Measurements from ENCODE around the gene LMCD1.

The LMCD1 gene

DNA sequence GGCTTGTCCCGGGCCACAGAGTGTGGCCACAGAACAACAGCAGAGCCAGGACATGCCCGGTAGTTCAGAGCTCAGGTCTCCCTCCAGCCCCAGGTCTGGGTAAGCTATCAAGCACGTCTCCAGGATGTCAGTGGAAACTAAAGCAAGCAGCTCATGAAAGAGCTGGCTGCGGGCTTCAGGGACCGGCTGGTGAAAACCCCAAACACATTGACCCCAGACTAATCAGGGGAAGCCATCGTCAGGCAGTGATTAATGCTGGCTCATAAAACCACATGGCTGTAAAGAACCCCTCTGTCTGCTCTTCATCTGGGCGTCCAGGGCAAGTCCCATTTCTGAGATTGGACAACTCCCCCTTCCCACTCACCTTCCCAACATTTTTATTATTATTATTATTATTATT is 37.8 kb downstream of the LMCD1 start:
- no peak for DNase-seq

DNA sequence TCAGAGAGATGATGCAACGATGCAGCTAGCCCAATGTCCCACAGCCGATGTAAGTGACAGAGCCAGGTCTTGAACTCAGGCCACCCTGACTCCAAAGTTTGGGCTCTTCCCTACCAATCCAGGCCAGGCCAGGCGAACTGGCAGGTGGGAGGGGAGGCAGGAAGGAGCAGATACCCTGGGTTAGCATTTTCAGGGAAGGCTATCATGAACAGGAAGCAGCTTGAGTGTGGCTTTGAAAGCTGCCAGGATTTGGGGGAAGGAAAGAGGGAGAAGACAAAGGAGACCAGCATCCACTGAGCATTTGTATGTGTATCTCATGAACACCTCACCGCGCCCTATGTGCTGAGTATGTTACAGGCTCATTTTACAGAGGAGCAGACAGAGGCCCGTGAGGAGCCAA is 38.8 kb downstream of the LMCD1 start:
- no peak for DNase-seq

DNA sequence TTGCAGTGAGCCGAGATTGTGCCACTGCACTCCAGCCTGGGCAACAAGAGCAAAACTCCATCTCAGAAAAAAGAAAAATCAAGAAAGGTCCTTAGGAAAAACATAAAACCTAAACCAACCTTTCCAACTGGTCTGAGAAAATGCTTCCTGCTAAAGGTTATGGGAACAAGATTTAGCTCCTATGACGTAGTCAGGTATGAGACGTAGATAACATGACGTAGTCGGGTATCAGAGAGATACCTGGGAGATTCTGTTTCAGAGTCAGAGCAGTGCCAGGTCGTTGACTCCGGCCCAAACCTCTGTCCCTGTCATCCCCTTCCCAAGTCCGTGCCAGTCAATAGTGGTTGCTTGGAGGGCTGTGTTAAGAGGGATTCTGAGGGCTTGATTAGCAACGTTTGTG is 39.9 kb downstream of the LMCD1 start:
- no peak for DNase-seq

DNA sequence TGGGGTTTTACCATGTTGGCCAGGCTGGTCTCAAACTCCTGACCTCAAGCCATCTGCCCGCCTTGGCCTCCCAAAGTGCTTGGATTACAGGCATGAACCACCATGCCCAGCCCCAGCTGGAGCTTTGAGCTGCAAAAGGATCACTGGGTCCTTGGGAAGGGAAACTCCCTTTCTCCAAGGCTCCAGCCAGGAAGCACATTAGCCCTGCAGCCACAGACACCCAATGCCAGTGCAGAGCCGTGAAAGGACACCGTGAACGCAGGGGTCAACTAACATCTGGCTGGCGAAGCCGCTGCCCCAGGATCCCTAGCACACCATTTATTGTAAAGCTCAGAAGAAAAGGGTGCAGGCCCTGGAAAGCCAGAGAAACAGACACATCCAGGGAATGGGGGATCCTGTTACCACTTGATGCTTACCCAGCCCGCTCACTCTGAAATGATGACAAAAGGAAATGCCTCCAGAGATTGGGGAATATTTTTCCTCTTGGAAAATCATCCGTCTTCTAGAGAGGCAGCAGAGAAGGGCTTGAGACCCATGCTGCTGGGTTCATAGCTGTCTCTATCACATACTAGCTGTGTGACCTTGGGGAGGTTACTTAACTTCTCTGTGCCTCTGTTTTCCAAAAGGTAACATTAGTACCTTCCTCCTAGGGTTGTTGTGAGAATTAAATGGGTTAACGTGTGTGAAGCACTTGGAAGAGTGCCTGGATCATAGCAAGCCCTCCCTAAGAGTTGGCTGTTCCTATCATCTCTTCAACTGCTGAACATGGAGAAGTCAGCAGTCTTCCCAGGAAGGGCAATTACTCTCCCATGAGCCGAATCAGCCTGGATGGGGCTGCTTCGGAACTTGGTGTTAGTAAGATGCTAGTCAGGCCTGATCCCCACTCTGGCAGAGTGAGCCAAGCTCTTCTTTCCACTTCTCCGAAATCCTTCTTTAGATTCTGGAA is 40.8 kb downstream of the LMCD1 start:
- DNase-seq = no peak

DNA sequence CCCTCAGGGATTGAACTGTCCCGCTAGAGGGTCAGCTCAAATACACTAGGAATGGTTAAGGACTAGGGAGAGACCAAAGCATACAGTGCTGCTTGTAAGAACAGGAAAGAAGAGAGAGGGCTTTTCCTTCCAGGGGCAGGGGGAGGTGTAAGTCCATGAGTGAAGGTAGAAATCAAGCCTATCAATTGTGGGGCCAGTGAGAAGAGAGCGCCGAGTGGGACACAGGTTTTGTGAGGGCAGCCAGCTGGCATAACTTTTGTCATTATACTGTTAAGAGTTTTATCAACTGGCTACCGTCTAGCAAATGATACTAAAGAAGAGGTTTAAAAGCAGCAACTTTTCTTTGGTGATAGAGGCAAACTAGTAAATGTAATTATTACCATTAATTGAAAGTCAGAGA is 45.0 kb downstream of the LMCD1 start:
- DNase-seq = no peak

DNA sequence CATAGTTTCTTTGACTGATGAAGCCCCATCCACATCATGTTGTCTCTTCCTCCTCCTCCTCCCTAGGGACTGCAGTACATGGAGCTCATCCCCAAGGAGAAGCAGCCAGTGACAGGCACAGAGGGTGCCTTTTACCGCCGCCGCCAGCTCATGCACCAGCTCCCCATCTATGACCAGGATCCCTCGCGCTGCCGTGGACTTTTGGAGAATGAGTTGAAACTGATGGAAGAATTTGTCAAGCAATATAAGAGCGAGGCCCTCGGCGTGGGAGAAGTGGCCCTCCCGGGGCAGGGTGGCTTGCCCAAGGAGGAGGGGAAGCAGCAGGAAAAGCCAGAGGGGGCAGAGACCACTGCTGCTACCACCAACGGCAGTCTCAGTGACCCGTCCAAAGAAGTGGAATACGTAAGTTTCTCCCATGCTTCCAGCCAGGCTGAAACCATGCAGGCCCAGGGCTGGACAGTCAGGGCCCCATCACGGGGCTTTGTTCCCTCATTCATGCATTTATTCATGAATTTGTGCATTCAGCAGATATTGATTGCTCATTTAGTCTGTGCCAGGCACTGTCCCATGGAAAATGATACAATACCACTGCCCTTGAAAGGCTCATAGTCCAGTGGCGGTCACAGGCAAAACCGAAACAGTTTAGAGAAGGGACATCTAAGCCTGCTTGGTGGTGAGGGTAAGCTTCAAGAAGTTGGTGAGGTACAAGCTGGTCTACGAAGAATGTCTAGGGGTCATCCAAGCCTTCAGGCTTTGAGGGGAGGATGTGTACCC is 47.1 kb downstream of the LMCD1 start:
- DNase-seq = no peak

DNA sequence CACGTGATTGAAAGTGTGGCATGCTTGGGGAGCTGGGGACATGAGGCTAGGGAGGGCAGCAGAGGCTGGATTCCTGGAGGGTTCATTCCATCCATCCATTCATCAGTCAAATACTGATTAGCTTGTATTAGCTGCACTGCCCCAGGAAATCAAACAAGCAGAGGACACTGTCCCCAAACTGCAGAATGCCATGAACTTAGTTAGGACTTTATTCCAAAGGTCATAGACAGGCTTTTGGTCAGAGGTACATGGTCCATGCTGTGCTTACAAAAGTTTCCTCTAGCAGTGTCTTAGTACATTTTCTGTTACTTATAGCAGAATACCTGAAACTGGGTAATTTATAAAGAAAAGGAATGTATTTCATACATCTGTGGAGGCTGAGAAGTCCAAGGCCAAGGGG is 47.7 kb downstream of the LMCD1 start:
- no peak for DNase-seq

DNA sequence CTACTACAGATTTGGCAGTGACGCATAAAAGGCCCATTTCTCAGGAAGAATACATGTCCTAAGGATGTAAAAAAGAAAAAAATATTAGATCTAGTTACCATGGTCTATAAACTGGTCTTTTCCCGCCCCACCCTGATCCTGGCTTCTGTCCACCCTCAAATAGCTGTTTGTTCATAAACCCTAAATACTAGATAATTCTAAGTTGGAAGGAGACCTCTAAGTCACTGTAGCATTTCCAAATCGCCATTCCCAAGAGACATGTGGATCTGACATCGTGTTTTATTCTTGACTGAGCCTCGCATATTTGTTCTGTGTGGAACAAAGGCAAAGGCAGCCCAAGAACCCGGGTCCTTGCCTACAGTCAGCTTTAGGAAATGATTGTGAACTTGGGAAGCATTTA is 49.0 kb downstream of the LMCD1 start:
- DNase-seq = no peak

DNA sequence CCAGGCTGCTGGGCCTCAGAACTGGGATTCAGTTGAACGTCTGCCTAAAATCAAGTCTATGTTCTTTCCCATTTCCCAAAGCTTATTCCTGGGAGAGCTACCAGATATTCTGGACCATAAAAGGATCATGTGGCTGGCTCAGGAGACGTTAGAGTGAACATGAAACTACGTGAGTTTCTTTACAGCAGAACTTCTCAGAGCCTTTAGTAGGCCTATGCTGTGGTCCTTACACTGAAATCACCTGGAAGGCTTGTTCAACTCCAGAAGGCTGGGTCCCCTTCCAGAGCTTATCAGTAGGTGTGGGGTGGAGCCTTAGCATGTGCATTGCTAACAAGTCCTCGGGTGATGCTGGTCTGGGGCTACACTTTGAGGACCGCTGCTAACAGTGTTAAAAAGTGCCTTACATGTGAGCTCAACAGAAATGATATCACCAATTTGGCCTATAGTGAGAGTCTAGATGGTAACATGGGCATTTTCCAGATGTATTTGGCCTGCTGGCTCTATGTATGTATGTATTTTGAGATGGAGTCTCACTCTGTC is 50.7 kb downstream of the LMCD1 start:
- DNase-seq = no peak

DNA sequence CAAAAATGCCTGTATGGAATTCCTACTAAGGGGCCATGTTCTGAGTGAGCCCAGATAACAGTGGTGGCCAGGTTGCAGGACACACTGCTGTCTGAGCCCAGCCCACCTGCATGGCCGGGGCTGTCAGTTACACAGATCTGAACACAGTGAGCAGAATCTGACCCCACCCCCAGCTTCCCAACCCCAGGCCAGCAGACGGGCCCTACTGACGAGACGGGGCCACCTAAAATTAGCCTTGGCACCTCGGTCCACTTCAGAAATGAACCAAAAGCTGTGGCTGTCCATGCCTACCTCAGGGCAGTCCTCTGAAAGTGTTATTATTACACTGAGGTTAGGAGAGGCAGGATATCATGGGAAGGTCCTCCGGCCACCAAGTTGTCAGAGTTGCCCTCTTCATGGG is 51.8 kb downstream of the LMCD1 start:
- DNase-seq = no peak

DNA sequence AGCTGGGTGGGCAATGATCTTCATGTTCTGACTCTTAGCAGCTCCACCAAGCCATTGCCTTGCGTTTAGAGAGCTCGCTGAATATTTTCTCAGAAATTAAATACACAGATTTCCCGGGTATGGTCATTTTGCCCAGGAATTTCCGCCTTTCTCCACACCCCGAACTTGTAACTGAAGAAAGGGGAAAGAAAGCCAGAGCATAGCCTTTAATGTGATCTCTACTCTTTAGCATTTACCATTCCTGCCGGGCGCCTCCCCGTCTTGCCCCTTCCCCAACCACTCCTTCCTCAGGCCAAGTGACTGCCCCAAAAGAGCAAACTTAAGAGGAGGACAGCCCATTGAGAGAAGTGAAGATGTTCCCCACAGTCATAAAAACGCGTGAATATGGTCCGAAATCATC is 53.1 kb downstream of the LMCD1 start:
- DNase-seq = no peak

DNA sequence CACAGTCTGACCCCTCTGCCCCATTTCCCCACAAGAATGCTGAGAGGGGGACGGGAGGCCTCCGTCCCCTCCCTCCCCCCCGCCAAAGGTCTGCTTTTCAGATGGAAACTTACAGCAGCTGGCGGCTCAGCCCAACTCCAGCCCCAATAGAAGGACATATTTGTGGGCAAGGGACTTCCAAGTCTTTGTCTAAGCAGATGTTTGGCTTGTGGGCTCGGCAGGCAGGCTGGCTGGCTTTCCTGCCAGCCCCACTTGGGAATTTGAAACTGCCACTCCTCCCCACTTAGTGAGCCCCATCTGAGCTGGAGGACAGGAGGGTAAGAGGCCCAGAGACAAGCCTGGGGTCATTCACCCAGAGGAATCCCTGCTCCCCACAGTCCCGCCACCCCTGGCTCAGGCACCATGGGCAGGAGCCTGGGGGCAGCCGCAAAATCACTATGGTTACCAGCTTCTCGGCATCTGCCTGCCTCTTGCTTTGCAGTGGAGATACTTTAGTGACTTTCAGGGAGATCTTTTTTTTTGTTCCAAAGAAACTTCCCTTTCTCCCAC is 53.6 kb downstream of the LMCD1 start:
- DNase-seq = no peak

DNA sequence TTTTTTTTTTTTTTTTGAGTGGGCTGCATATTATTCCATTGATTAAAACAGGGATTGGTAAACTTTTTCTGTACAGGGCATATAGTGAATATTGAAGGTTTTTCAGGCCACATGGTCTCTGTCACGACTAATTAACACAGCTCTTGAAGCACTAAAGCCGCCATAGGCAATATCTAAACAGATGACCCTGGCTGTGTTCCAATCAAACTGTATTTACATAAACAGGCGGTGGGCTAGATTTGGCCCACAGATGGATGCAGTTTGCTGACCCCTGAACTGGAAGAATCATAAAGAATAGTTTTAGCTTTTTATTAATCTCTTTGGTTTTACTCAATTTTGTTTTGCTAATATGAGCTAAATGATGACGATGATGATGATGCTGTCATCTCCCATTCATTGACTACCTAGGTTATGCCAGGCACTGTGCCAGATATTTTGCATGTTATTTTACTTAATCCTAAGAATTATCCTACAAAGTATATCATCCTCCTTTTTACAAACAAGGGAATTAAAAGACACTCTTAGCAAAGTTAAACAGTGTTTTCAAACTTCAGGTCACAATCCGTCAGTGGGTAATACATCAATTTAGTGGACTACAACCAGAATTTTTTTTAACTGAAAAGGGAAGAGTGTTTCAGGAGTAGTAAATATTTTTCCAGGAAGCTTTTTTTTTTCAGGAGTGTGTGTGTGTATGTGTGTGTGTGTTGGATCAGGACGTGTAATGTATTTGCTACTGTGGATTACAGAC is 54.3 kb downstream of the LMCD1 start:
- no peak for DNase-seq

DNA sequence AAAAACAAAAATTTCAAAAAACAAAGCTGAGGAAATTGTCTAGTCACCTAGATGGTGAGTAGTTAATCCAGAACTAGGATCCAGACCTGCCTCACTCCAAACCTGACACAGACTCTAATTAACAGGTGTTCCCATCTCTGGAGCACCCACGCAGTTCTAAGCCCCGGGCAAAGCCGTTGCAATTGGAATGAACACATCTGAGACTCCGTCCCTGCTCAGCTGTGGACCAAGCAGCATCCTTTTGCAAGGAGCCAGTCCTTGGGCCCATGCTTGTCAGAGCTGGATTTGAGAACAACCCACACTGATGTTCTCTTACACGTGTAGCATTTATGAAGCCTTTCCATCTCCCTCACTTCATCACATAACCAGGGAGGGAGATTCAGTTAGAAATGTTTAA is 54.8 kb downstream of the LMCD1 start:
- no peak for DNase-seq

DNA sequence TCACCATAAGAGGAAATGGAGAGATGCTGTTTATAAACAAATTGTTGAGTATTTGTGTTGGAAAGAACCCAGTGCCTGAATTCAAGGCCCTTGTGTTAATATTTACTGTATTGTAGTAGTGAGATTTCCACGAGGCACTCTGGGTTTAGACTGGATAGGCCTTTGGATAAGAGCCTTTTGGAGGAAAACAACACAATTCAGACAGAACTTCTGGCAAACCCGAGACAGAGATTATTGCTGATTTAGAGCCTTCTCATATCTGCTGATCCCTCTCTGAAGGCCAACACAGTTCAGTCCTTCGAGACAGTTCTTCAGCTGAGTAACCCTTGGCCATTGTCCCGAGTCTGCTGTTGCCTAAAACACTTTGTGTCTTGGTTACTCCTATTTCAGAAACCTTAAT is 55.7 kb downstream of the LMCD1 start:
- no peak for DNase-seq

DNA sequence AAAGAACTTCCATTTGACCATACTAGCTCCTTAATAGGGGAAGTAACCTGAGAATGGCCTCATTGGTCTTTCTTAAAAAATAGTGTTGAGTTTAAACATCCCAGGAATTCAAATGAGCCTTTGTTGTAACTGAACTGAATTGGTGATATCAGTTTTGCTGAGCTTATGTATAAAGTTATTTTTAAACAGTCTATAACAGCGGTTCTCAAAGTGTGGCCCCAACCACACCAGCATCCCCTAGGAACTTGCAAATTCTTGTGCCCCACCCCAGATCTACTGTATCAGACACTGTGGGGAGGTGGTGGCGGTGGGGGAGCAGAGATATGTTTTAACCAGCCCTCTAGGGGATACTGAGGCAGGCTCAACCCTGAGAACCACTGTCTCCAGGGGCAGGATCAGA is 57.0 kb downstream of the LMCD1 start:
- no peak for DNase-seq

DNA sequence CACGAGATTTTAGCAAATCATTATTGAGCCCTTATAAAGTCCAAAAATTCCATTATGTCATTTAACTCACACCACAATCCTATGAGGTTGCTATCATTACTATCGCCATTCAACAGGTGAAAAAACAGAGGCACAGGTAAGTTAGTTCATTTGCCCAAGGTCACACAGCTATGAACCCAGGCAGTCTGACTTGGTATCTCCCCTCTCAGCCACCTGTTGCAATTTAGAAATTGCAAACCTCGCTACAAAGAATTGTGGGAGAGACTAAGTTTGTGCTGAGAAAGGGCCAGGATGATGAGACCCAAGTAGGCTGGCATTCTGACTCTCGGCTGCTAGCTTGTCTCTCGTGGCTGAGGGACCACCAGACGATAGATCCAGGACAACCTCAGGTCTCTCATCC is 57.7 kb downstream of the LMCD1 start:
- DNase-seq = no peak

DNA sequence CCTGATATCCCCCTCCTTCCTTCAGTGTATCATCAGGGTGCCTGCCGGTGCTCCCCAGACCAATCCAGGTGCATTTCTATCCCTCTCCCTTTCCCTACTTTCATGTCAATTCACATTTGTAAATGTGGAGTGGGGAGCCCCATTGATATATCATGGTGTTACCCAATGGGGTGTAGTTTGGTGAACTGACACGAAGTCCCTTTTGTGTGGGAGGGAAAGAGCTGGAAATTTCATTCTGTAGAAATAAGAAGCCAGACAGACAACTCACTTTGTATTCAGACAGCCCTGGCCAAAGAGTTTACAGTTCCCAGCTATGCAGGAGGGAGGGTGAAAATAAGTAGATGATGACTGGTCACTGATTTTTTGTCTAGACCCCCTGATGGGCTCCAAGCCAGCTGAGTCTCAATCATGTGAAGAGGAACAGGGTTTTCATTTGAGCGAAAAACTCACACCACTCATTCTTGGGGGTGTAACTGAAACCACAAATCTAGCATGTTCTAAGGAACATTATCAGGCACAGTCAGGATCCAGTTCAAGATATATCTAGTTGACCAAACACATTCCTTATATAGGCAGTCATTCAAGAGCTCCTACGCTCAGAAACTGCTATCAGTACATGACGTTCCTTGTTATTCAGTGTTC is 58.9 kb downstream of the LMCD1 start:
- no peak for DNase-seq

DNA sequence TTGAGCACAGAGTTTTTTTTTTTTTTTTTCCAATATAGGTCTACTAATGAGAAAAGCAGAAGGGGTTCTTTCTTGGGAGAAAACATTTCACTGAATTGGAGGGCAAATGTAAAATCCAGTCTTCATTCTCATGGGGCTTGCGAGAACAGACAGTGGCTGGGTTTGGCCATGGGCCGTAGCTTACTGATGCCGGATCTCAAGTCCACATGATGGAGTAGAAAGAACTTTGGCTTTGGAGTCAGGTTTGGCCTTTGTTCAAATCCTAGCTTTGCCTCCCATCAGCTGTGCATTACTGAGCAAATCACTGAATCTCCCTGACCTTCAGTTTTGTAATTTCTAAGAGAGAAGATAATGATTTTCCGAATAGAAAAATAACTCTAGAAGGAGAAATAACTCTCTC is 59.7 kb downstream of the LMCD1 start:
- DNase-seq = no peak

DNA sequence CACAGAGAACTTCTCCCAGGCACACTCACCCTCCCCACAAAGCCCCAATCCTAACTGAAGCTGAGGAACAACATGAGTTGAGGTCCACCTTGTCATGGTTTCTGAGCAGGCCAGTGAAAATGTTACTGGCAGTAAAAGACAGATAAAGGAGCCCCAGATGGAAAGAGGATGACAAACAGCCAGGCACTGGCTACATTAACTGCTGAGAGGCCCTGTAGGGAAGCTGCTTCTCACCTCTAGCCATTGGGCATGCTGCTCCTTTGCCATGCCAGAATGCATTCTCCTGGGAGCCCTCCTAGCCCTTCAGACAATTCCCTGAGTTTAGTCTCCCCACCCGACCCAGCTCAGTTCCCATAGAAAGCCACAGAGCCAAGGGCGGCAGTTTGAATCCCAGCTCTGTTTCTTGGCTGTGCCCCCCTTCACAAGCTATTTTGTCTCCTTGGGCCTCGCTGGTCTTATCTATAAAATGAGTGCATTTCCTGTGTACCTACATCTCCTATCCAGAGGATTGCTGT is 60.5 kb downstream of the LMCD1 start:
- no peak for DNase-seq

DNA sequence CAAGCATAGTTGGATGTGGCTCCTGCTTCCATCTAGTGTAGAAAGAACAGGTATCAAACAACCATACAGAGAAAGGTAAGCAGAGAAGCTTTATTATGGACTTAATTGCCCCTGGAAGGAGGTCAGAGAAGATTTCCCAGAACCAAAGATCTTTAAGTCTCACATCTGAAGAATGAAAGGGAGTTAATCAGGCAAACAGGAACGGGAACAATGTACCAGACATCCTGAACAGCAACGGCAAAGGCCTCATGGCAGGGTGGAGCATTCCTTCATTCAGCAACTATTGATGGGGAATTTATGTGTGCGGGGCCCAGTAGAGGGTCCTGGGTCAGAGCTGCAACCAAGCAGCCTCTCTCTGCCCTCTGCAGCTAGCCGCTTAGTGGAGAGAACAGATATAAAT is 61.5 kb downstream of the LMCD1 start:
- no peak for DNase-seq

DNA sequence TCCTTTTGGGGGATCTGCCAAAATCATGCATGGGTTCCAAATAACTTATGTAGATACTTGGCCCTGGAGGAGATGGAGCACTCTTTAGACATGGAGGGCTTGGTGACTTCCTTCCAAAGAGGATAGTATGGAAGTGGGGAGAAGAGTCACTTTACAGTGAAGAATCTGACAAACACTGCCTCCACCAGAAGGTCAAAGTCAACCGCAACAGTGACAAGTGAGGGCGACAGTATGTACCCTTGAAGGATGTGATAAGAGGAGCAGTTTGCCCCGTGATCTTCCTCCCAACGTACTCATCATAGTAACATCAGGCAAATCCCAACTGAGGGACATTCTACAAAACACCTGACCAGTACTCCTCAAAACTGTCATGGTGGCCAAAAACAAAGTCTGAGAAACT is 62.0 kb downstream of the LMCD1 start:
- DNase-seq = no peak

Measured in central memory CD4-positive, alpha-beta T cell (primary cell).